K562 (cell line): ENCODE data around the gene GRIK2.

Source experiments
- CREB1 ChIP-seq, 2 experiments: sonication (generic) in 1 of 2; formaldehyde crosslinking in 1 of 2; IDR thresholded peaks; 2 replicates each; pipeline versions ENCODE4 v1.6.1 to v1.8.0; 2012 to 2022; ENCODE audit warnings: inconsistent platforms in 1 of 2, mild to moderate bottlenecking in 1 of 2, missing genetic modification reagents in 1 of 2, moderate library complexity in 1 of 2
- MAZ ChIP-seq, 2 experiments: fragments of 450-650 bp in 1 of 2; sonication (generic) in 1 of 2; formaldehyde crosslinking; IDR thresholded peaks in 1 of 2; conservative IDR thresholded peaks in 1 of 2; 2 replicates each; pipeline versions ENCODE4 v1.4.0 to v1.5.0; 2020; ENCODE audit warnings: mild to moderate bottlenecking in 1 of 2, missing genetic modification reagents in 1 of 2

DNA sequence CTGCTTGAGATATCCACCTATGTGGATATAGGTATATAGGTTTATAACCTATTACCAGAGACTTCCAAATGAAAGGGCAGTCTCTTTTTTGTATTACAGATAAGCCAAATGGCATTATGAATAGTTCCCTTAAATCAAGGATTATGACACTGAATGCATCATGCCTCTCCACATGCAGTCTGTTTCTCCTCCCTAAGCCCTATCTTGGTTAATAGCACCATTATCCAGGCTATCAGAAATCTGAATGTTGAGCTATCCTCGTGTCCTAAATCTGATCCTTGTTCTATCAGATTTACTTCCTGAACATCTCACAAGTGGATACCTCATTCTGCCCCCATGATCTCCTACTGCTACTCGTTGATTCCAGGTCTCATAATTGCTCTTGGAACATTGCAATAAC is 138.0 kb downstream of the GRIK2 start:
- TF ChIP-seq MAZ (CRISPR knock-in tag; conservative IDR thresholded peaks at IDR 0.05 in 1 of 2, IDR thresholded peaks at IDR 0.05 in 1 of 2) (no peak), CREB1 (IDR thresholded peaks at IDR 0.05) (no peak), CREB1 (CRISPR knock-in tag; IDR thresholded peaks at IDR 0.05) (no peak)
